Stimulated activated CD4-positive, alpha-beta T cell treated with anti-CD3 and anti-CD28 coated beads, TNF-alpha, amount 100 ng/mL, for 24 hours (primary cell): ENCODE data around the gene TOB1.
"Not testable (repeated sequence)": the region's sequence is repeated elsewhere in the genome, so short reads cannot be mapped to it uniquely, and the experiment has no call there.

Experiments used
- DNase-seq, 3 experiments: peaks; one replicate each; pipeline ENCODE4 v3.0.0-alpha.2; 2020; ENCODE audit warnings: low read depth in 3 of 3

Gene TOB1

DNA sequence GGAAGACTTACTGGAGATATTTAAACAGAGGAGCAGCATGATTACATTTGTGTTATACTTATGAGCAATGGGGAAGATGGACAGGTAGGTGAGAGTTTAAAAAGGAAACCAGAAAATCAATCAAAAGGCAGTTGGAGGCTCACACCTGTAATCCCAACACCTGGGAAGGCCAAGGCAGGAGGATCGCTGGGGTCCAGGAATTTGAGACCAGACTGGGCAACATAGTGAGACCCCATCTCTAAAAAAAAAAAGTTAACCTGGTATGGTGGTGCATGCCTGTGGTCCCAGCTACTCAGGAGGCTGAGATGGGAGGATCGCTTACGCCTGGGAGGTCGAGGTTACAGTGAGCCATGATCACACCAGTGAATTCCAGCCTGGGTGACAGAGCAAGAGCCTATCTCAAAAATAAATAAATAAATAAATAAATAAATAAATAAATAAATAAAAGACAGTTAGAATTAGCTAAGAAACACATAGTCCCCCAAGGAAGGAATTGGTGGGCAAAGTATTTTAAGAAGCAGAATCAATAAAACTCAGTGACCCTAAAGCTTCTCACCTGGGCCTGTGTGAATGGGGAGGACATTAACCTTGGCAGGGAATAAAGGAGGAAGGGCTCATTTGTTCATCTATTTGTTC, 32.3 kb upstream of the TOB1 start:
- no peak for DNase-seq

- DNase-seq, result not testable (repeated sequence)
Observed at GRCh38 chr17:50894513-50894912, 28.4 kb upstream of the TOB1 start.

GRCh38 chr17:50893183-50893993, 27.2 kb upstream of the TOB1 start:
- no peak for DNase-seq

- no peak for DNase-seq
Observed at GRCh38 chr17:50892101-50892776, 26.1 kb upstream of the TOB1 start.

DNA sequence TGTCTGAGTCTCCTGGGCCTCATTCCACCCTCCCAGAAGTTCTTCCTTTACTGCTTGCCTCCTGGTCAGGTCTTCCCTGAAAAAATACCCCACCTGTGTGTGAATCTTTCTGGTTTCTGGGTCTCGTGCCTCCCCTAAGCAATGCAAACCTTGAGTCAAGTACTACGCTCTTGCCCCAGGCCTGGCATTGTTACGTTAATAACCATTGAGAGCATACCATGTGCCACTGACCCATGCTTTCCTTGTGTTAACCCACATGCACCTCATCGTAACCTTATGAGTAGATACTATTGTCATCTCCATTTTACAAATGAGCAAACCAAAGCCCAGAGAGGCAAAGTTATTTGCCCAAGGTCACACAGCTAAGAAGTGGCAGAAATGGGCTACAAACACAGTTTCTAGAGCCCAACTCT, 25.4 kb upstream of the TOB1 start:
- no peak for DNase-seq

GRCh38 chr17:50890675-50891516, 24.7 kb upstream of the TOB1 start:
- no peak for DNase-seq

- DNase-seq, result no peak
Observed at GRCh38 chr17:50889528-50890118, 23.5 kb upstream of the TOB1 start.

DNA sequence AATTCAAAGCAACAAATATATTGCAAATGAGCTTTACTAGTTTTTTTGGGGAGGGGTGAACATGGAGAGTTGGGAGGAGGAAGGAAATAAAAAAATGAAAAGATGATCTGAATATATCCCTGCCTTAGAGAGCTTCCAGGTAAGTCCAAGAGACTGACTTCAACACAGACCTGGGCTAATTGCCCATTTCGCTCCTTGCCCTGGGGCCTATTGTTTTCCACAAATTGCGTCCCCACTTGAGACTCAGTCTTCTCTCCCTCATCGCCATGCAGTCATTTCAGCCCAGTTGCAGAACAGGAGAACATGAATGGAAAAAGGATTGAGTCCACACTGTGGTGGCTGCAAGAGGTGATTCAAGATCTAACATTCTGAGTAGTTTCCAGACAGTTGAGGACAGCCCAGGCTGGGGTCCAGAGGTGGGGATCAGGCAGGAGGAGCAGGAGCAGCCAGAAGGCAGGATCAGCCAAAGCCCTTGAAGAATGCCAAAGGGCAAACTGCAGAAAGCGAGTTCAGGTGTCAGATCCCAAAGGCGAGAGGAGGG, 21.6 kb upstream of the TOB1 start:
- no peak for DNase-seq

DNA sequence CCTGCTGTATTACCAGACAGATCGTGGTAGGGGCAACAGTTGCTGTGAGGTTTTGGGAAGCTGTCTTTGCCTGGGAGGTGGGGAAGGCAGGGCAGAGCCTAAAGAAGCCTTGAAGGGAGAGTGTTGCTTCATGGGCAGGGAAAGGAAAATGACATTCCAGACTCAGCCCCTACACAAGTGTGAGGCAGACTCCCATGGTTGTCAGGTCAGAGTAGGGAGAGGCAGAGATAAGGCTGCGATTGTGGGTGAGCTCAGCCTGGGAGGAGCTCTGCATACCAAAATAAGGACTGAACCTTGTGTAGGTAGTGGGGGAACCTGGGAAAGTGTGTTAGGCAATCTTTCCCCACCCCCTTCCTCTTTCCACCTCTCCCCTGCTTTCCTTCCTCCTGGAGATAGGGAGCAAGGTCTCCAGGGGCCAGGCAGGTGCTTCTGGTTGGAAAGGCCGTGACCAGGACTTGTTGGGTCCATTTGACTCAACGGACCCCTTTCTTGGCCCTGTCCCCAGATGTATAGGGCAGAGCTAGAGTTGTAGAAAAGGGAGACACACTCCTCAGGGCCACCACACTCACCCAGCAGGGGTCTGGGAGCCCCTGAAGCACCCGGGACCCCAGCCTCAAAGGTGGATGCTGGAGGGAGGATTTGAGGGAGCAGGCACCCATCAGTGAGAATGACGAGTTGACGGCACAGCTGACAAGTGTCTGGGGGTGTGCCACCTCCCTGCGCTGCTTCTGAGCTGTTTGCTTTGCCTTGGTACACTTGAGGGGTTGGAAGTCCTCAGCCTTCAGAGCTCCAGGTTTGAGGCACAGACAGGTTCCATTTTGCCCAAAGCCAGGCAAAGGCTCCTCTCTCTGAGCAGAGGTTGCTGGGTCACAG, 18.5 kb upstream of the TOB1 start:
- DNase-seq, result no peak

DNA sequence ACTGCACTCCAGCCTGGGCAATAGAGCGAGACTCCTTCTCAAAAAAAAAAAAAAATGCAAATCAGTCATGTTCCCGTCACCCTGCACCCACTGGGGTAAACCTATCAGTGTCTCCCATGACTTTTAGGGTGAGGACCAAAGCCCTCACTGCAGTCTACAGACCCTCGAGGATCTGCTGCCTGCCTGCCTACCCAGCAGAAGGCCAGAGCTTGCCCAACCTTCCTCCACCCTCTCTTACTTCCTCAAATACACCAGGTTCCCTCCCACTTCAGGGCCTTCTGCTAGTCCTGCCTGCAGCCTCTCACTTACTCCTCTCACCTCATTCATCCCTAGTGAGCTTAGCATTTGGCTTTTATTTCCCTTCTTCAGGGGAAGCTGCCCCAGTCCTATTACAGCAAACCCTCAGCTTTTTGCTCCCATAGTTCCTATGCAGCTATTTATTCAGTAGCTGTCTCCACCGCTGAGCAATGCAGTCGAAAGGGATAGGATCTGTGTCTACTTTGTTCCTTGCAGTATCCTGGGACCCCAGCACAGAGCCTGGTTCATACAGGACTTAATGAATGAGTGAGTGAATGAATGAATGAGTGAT, 17.8 kb upstream of the TOB1 start:
- DNase-seq, result no peak

DNA sequence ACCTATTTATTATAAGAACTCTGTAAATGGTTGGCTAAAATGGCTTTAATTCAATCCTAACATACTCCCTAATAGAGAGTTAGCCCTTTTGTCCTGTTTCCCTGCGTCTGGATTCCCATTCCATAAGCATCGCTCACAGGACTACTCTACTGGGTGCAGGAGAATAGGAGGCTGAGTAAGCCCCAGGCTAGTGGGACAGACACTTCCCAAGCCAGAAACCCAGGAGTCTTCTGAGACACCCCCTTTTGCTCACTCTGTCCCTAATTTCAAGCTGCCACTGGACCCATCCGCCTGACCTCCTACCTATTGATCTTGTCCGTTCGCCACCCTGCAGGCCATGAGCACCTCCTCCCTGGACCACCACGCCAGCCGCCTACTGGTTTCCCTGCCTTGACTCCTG, 16.7 kb upstream of the TOB1 start:
- no peak for DNase-seq

DNA sequence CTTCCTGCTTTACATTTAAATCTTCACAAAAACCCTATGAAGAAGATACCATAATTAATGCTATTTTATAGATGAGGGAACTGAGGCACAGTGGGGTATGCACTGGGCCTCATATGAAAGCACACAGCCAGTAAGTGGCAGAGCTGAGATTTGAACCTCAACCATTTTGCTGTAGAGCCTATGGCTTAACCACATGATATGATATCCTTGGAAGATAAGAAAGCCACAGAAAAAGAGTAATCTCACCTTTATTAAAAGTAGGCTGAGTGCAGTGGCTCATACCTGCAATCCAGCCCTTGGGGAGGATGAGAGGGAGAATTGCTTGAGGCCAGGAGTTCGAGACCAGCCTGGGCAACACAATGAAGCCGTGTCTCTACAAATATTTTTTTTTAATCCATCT, 15.0 kb upstream of the TOB1 start:
- no peak for DNase-seq

DNA sequence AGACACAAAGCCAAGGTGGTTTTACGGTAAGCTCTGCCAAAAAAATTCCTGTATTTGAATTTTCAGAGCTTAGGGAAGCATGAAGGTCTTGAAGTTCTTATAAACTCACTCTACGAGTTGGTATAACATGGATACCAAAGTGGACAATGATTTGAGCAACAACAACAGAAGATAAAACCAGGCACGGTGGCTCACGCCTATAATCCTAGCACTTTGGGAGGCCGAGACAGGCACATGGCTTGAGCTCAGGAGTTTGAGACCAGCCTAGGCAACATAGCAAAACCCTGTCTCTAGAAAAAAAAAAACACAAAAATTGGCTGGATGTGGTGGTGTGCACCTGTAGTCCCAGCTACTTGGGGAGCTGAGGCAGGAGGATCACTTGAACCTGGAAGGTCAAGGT, 12.9 kb upstream of the TOB1 start:
- no peak for DNase-seq

GRCh38 chr17:50877838-50878237, 11.7 kb upstream of the TOB1 start:
- no peak for DNase-seq

DNA sequence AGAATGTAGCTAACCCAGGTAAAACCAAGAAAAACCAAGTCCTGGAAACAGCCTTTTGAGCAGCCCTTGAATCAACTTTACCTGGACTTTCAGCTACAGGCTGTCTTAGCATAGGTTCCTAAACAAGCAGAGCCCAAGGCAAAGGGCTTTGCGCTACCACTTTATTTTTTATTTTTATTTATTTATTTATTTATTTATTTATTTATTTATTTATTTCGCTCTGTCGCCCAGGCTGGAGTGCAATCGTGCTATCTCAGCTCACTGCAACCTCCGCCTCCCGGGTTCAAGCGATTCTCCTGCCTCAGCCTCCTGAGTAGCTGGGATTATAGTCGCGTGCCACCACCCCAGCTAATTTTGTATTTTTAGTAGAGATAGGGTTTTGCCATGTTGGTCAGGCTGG, 10.9 kb upstream of the TOB1 start:
- not testable (repeated sequence) for DNase-seq

GRCh38 chr17:50875074-50875473, 8.9 kb upstream of the TOB1 start:
- no peak for DNase-seq

GRCh38 chr17:50872710-50873424, 6.7 kb upstream of the TOB1 start:
- peak in 2 of 3 experiments; percentile 29 to 41 for DNase-seq

DNA sequence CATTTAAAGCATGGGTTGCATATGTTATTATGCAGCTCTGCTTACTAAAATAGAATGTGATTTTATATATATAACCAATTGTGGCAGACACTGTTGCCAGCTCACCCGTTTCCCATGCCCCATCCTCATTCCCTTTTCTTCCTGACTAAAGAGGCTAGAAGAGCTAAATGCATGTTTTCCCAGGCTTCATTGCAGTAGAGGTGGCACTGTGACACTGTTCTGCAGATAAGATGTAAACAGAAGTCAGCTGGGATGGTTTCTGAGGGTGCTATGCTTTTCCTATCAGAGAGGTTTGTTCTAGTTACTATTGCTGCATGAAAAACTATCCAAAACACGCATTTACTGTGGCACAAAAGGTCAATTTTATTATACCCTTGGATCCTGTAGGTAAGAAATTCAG, 5.7 kb upstream of the TOB1 start:
- no peak for DNase-seq

DNA sequence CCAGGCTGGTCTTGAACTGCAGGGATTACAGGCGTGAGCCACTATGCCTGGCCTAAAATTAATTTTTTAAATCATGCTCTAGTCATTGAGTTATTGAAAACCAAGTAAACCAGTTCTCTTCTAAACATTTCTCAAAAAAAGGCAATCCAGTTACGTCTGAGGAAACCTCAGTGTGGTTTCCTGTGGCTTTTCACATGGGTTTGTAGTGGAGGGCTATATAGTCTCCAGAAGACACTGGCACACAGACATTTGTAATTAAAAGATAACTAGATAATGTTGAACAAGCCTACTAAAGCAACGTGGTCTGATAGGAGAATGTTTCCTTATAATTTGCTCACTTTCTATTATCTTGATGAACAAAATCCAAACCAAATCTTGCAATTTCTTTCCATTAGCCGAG, 5.2 kb upstream of the TOB1 start:
- DNase-seq, result no peak
